A673 (cell line): ENCODE results near the gene TBCD.

Experiments used
- CTCF ChIP-seq: fragments of 300-800, 200-600 bp; sonication (generic); conservative IDR thresholded peaks from 2 replicates; pipeline ENCODE4 v1.5.1; 2017; ENCODE audit warnings: low read depth, mild to moderate bottlenecking, antibody characterized with exemption, low read length, moderate library complexity, mixed read lengths
- EZH2 ChIP-seq: fragments of 200-600 bp; sonication (generic); IDR thresholded peaks from 2 replicates; pipeline ENCODE4 v1.6.1; 2017; ENCODE audit warnings: borderline replicate concordance, low read depth, mild to moderate bottlenecking, mixed read lengths, antibody characterized with exemption, low read length; ENCODE audit not compliant: poor library complexity, severe bottlenecking

DNA sequence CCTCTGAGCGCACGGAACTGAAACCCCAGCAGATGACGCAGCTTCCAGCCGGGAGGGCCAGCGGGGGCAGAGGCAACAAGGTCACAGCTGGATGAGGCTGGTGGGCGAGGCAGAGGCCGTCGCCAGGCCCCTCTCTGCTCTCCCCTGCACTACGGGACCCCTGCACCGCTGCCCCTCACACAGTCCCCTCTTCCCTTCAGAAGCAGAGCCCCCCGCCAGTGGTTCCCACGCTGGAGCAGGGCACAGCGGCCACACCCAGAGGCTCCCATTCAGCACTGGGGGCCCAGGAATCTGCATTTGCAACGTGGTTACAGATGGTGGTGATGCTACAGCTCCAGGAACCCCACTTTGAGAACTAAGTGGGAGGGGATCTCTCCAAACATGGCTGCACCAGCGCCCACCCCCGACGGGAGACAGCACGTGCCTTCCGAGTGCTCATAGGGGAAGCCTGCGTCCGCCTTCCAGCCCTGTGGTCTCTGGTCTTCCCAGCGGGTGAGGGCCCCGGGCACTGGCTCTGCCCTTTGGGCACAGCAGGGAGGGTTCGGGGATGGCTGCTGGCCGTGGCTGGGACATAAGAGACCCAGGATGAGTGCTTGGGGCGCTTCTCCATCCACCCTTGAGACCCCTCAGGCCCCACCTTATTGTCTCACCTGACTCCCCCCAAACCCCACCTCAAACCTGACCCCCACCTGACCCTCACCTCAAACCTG, 48.7 kb upstream of the TBCD start:
- no peak for TF ChIP-seq CTCF
- TF ChIP-seq EZH2: no peak
